Stimulated activated CD8-positive, alpha-beta memory T cell treated with anti-CD3 and anti-CD28 coated beads, Interleukin-12 subunit alpha, Interleukin-12 subunit beta, amount 100 ng/mL, for 24 hours (primary cell): Measurements from ENCODE around the gene PRR7.

Experiments used
- DNase-seq: peaks from one replicate; pipeline ENCODE4 v3.0.0-alpha.2; 2020; ENCODE audit errors: extremely low read depth

The PRR7 gene

DNA sequence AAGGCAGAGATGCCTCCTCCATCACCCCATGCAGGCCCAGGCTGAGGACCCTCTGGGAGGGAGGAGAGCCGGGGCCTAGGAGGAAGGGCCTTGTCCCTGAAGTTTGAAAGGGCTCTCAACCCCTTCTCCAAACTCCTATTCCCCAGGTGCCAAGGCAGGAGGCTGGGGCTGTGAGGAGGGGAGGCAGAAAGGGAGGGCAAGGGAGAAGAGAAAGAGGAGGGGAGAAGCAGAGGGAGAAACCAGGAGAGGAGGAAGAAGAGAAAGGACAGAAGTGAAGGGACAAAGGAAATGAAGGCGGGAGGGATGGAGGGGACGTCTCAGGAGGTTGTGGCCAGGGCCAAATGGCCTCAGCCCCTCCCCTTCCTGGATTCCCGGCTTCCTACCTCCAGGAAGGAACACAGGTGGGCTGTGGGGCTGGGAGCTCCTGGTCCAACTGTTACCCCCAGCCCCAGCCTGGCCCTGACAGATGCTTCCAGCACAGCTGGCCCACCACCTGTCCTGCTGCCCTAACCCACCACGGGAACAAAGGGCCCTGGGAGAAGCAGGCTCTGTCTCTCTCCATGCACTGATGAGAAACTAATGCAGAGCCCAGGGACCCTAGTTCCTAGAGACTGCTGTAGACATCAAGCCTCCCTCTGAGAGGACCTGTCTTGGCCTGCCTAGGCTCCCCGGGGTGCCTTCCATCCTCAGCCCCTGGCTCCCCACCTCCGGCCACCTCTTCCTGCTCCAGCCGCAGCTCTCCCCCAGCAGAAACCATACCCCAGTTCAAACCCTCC, 23.3 kb downstream of the PRR7 start:
- DNase-seq = no peak

DNA sequence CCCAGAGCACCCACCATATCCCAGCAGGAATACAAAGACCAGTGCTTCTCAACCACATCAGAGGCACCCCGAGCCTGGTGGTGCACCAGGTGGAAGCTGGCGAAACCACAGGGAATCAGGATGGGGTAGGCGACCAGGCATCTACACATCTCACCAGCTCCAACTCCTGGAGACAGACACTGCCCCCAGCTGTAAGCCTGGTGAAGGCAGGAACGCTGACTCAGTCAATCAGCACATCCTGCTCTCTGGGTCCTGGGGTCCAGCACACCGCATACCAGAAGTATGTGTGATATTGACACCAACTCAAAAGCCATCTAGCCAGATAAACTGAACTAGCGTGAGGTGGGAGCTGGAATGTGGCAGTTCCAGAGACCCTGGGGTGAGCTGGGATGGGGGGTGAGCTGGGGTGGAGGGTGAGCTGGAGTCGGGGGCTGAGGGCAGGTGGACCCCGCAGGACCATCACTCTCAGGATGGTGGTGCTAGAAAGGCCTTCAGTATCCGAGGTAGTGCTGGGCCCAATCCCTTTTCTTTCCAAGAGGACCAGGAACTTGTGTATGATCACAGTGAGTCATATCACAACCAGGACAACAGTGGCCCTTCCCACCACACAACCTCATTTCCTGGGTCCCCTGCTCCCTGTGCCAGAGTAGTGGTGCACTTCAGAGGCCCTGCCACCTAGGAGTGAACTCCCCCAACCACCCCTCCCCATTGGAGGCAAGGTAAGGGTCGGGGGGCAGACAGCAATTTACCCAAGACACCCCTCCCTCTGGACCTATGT, 24.3 kb downstream of the PRR7 start:
- no peak for DNase-seq

DNA sequence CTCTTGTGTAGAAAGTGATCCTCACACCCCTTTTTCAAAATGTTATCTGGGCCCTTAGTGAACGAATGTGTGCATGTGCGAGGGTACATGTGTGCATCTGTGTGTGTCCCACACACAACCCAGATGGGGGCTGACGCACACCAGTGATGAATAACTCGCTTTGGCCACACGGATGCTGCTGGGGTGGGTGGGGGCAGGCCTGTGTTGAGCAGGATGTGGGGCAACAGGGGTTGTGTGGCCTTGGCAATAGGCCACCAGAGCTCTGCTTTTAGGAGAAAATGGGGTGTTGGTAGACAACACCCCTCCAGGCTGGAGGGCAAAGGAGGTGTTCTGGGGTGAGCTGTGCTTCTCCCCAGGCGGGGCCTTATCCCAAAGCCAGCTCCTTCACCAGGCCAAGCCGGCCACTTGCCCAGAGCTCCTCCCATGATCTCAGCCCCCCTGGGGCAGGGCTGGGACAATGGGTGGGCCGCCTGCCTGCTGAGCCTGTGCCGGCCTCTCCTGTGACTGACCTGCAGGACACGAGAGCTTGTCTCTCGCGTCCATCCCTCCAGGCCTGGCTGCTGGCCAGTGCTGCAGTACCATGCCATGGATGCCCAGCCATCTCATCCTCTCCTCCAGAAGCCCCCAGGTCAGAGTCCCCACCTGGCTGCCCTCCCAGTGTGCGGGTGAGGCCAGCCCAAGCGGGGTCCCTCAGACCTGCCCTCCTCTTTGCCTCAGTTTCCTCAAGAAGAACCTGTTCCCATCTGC, 25.2 kb downstream of the PRR7 start:
- DNase-seq = no peak

DNA sequence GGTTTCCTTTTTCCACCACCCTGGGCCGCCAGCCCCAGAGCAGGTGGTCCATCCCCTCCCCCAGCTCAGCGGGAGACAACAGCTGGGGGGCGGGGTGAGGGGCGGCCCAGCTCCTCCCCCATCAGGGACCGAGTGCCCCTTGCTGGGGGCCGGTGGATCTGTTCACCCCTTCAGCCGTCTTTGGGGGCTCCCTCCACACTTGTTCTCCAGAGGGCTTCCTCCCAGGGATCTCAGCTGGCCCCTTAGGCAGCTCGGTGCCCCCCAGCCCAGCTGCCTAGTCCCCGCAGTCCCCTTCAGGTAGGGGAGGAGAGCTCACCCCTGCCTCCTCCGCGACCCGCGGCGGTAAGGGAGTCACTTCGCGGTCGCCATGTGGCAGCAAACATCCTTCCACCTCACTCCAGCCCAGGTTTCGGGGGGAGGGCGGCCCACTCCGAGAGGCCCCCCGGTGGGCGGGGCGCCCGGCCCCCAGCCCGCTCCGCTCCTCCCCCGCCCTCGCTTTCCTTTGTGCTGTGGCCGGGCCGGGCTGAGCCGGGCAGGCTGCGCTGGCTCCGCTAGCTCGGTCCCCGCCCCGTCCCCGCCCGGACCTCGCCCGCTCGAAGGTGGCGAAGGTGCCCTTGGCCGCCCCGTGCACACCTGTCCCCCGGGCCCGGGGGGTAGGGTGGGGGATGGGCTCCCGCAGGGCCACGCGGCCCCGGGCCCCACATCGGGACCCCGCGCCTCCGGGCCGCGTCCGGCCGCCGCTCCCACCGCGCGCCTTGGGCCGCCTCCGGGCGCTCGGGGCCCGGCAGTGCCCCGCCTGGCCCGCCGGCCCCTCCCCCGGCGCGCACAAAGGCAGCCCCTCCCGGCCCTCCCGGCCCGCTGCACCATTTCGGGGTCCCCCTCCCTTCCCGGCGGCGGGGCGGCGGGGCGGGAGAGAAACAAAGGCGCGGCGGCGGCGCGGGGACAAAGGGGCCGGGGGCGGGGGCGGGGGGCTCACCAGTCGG, 26.1 kb downstream of the PRR7 start:
- peak; percentile 45 for DNase-seq

DNA sequence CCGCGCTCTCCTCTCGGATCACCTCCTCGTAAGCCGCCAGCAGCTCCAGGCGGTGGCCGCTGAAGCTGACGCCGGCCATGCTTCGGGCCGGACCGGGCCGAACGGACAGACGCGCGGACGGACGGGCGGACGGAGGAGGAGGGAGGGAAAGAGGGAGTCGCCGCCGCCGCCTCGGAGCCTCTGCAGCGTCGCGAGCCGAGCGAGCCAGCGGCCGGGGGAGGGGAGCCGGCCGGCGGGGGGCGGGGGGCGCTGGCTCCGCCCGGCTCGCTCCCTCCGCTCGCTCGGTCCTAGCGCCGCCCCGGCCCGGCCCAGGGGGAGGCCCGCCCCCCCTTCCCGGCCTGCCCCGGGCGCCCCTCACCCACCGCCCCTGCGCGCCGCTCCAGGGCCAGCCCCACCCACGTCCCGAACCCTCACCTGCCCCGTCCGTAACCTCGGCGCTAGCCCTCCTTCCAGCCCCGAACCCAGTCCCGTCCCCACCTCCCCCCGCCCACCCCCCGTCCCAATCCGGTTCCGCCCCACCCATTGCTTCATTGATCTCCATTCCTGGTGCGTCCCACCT, 26.9 kb downstream of the PRR7 start, which contains the start of gene DBN1:
DBN1 (minus strand) TSS at position 192 of the 559 bp plus-strand sequence; CDS start at position 79, 113 bp downstream.
- DNase-seq = no peak

DNA sequence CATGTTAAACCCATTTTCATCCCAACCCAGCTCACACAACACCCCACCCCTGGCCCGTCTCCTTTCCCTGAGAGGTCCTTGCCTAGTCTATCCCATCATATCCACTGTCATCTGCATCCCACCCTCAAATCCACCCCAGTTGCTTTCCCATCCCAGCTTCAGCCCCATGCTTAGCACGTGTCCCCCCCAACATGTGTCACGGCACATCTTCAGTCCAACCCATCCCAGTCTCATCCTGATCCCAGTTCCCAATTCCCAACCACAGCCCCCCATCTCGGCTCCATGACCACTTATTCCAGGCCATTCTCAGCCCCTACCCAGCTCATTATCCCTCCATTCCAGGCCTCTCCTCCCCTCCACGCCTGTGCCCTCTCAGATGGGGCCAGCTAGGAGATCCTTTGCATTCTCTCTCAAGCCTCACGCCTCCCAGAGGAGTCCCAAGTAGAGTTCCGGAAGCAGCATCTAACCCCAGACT, 27.4 kb downstream of the PRR7 start:
- DNase-seq = no peak

DNA sequence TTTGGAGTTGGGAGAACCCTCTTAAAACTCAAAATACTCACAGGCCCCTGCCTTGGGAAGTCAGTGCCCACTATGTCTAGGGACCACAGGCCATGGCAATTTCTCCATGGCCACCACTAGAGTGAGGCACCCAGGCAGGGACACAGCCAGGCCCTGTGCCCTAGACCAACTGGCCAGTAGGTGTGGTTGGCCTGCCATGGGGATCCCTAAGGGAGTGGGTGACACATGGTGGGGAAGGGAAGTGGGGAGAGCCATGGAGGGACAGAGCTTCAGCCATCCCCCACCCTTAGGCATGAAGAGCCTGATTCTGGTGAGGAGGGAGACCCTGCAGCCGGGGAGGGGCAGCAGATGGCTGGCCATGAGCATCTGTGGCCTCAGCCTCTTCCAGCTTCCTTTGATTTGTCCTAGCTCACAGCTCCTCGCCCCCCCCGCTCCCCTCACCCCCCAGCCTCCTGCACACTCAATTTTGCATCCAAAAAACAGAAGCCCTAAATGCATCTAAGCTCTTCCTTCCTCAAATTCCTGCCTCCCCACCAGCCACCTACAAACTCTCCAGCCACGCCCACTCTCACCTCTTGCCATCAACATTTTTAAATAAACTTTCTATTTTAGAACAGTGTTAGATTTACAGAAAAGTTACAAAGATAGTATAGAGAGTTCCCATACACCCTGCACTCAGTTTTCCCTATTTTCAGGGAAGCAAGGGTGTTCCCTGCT, 28.4 kb downstream of the PRR7 start:
- DNase-seq = no peak

DNA sequence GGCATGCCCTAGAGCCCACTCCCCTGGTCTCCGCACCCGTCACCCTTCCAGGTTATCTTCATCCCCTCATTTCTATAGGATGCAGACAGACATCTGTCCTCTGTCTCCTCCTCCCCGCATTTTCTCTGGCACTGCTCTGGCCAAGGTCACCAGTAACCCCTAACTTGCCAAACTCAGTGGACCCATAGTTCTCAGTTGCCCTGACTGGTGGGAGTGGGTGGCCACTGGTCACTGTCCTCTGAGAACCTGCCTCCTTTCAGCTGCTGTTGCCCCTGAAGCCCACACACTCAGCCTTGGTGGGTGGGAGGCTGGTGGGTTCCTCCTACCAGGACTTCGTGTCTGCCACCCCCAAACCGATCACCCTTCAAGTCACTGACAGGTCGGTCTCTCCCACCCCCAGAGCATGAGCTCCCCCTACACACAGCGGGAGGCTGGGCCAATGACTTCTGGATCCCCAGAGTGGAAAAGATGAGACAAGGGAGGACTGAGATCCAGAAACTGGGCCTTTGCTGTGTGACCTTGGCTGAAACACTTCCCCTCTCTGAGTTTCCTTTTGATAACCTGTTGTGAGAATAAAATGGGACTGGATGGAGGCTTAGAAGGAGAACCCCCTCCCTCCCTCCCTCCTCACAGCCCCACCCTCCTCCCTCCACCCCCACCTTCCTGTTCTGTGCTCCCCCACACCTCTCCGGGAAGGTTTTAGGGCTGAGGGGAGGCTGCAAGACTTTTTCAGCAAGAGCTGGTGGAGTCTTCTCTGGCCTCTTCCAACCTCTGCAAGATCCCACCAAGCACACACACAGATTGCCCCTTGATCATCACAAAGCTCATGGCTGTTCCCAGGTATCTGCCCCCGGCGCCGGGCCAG, 29.2 kb downstream of the PRR7 start:
- DNase-seq = no peak

DNA sequence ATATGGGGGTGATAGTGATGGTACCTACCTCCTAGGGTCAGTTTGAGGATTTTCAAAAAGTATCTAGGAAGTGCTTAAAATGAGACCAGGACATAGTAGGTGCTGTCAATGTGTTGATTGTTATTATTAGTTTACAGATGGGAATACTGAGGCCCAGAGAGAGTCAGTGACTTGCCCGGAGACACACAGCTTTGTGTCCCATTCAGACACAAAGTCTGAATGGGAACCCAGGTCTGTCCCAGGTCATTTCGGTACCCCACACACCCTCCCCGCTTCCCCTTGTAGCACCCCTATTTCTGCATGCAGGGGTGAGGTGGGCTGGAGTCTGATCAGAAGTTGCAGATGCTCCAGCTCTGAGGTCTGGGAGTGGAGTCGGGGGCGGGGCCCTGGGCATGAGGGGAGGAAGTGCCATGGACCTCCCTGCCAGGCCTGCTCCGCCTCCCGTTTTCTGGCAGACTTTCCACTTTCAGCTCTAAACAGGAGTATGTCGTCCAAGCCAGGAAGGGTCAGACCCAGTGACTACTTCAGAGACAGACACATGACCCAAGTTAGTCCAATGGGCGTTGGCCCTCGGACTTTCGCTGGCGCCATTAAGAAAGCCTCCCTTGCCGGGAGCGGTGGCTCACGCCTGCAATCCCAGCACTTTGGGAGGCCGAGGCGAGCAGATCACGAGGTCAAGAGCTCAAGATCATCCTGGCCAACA, 30.1 kb downstream of the PRR7 start:
- DNase-seq = no peak

DNA sequence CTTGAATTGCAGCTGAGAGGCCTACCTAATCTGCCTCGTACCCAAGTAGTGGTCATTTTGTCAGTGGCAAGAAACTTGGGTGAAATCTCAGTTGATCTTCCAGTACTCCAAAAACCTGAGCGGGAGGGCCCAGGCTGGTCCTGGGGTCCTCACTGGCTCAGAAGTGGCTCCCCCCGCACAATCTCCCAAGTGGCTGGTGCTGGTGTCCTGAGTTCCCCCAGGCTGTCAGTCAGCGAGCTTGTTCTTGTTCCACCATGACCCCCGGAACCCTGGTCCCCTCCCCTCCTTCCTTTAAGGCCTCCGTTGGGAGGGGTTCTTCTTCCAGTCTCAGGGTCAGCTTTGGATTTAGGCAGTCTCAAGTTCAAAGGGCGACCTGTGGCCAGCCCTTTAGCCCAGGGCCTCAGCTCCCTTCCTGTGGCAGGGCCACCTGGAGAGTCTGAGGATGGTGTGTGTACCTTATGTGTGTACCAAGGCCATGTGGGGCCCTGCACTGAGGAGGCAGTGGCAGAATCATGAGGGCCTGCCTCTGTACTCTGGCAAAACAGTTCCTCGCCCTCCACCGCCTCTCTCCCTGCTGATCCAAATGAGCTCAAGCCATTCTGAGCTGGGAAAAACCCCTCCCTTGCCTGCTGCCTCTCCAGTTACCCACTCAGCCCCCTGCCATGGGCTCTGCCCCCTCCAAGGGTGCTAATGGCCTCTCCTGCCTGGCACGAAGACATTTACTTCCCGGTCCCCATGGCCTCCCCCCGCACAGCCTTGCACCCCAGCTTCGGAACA, 31.3 kb downstream of the PRR7 start:
- no peak for DNase-seq

DNA sequence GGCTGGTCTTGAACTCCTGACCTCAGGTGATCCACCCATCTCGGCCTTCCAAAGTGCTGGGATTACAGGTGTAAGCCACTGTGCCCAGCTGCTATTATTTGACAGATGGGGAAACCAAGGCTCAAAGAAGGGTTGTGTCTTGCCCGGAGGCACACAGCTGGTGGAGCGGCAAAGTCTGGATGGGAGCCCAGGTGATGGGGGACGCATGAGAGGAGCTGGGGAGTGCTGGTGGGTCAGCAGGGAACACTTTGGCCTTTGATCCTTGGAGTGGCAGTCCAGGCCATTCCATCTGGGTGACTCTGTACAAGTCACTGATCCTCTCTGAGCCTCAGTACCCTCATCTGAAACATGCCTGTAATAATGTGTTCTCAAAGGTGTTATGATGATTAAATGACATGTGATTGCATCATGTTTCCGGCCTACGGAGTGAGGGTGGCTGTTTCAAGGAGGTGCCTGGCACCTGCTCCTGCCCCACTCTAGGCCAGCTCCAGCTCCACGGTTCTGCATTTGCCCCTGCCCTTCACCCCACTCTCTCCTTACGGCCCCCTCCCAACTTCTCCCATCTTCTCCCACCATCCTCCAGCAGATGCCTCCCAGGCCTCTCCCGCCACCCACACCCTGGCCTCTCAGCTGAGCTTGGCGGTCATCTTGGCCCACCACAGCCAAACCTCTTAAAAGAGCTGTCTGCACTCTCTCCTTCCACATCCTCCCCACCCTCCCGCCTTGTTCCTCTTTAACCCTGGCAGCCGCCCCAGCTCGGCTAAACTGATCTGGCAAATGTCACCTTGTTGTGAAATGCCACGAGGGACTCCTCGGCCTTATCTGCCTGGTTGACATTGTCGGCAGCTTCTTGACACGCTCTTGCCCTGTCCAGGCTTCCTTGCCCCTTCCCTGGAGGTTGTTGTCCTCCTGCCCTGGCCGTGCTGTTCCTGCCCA, 32.4 kb downstream of the PRR7 start:
- DNase-seq = no peak

DNA sequence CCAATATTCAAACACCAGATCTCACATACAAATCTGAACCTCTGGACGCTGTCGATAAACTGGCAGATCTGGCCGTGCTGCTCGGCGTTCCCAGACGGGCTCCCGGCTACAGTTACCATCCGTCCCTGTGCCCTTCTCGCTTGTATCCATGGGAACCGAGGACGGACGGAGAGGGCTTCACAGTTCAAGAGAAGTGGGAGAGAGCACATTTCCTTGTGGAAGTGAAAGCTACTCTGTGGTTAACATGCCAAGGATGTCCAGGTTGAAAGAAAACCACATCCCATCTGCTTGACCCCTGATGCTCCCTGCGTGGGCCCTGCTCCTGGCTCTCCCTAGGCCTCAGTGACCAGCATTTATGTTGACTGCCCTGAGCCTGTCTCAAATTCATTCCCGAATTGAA, 33.2 kb downstream of the PRR7 start:
- DNase-seq = no peak

DNA sequence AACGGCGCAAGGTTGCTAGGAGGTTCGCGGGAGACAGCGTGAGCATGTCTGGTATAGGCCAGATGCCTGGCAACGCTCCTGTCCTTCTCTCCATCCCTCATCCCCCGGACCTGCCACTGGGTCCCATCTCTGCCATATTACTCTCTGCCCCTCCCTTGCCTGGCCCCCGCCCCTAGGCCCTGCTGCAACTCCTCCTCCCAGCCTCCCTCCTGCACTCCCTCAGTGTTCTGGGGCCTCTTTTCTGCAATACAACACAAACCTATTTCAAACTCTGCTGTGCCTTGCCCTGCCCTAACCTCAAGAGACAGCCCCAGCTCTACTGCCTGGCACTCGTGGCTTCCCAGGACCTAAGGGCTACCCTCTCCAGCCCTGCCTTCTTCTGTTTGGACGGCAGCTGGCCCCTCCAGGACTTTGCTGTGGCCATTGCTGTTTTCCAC, 35.8 kb downstream of the PRR7 start:
- no peak for DNase-seq

DNA sequence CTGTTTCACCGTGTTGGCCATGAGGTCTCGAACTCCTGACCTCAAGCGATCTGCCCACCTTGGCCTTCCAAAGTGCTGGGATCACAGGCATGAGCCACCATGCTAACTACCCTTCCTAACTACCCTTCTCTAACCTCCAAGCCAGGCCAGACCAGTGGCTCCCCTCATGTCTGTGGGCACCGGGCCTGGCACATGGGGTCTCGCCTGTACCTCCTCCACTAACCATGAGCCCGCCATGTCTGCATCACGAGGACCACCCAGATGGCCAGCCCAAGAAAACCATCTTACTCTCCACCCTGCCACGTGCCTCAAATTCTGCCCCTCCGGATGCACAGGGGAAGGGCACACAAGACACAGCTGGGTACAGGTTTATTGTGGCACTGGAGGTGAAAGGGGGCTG, 36.4 kb downstream of the PRR7 start:
- DNase-seq = no peak

DNA sequence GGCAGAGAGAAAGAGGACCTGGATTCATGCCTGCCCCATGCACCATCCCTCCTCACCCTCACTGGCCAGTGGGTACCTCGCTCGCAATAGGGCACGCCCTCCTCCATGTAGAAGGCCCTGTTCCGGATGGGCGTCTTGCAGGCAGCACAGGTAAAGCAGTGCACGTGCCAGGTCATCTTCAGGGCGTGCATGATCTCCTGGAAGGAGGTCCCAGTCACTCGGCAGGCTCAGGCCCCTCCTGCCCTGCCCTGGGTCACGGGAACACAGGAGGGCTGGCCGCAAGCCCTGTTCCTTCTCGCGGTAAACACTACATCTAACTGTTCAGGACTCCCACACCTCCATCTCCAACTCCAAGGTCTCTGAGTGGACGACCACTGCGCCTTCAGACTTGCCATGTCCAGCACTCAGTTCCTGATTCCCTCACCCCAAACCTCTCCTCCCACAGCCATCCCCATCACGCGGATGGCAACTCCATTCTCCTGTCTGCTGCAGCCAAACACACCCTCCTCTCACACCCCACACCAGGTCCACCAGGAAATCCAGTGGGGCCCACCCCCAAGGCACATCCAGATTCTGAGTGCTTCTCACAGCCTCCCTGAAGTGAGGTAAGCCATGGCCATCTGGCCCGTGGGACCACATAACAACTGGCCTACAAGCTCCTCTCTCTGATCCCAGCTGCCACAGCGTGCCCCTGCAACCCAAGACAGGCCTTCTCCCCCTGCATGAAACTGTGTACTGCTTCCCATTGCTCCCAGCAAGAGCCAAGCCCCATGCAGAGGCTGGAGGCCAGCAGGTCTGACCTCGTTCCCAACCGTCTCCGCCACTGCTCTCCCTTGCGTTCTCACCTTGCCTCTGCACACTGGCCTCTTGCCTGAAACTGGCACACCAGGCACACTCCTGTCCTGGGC, 37.6 kb downstream of the PRR7 start:
- no peak for DNase-seq
